Measurements from ENCODE around the gene CTBP2. TPM values are rescaled to one million over a fixed set of nuclear protein-coding genes. Genes with fewer than 3 reads are reported as not detected.
A peak's percentile ranks its signal among the peaks of the same experiment; 100 is the strongest.

Gene CTBP2
- total RNA-seq, 1 experiment from 2014 or later = 67.8 TPM

DNA sequence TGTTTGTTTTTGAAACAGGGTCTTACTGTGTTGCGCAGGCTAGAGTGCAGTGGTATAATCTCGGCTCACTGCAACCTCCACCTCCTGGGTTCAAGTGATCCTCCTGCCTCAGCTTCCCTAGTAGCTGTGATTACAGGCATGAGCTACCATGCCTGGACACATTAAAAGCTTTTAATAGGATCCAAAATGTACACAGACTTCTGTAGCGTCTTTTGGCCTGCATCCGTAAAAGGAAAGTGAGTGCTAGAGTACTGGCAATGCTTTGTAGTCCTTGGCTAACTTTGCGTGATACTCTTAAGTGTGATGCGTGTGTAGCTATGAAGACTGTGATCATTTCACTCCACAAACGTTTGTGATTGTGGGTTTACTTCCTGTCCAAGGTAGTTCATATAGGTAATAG is 205.1 kb downstream of the CTBP2 start:
- H3K36me3 ChIP-seq = no peaks in the 10 kb centered on the region
- no peaks in the 10 kb centered on the region for H3K27me3 ChIP-seq
- DNase-seq = no peak
- H3K4me3 ChIP-seq = no peak overlapping the region
- no peaks in the 10 kb centered on the region for H3K9me3 ChIP-seq (replicated peaks)
- H3K4me1 ChIP-seq = no peaks in the 10 kb centered on the region
- no peak overlapping the region for H3K27ac ChIP-seq

GRCh38 chr10:124953421-124953820 is 206.9 kb downstream of the CTBP2 start:
- H3K27ac ChIP-seq = no peak overlapping the region
- no peak for DNase-seq
- H3K27me3 ChIP-seq = no peaks in the 10 kb centered on the region
- no peaks in the 10 kb centered on the region for H3K36me3 ChIP-seq
- H3K4me1 ChIP-seq = no peaks in the 10 kb centered on the region
- no peaks in the 10 kb centered on the region for H3K9me3 ChIP-seq (replicated peaks)
- H3K4me3 ChIP-seq = no peak overlapping the region

DNA sequence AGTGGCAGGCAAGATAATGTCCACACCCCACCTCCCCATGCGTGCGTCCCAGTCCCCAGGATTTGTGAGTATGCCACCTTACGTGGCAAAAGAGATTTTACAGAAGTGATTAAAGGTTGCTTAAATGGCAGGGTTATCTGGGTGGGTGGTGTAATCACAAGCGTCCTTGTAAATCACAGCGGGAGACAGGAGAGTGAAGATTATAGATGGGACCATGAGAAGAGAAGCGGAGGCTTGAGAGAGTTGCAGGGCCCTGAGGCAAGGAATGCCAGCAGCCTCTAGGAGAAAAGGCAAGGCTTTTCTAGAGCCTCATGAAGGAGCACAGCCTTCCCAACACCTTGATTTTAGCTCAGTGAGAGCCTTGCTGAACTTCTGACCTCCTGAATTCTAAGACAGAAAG is 208.2 kb downstream of the CTBP2 start:
- H3K9me3 ChIP-seq (replicated peaks) = no peaks in the 10 kb centered on the region
- no peak overlapping the region for H3K27ac ChIP-seq
- no peak for DNase-seq
- H3K4me1 ChIP-seq = peaks cover 4% of the 10 kb centered on the region
- no peaks in the 10 kb centered on the region for H3K36me3 ChIP-seq
- no peaks in the 10 kb centered on the region for H3K27me3 ChIP-seq
- no peak overlapping the region for H3K4me3 ChIP-seq

DNA sequence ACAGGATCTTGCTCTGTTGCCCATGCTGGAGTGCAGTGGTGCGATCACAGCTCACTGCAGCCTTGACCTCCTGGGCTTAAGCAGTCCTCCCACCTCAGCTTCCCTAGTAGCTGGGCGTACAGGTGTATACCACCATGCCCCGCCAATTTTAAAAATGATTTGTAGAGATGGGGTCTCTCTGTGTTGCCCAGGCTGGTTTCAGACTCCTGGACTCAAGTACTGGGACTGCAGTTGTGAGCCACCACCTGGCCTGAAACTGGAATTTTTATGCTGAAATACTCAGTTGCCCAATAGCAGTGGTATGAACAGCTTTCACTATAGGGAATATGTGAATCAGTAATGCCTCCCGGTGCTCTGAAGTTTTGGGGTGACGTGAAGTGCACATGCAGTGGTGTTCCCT is 210.8 kb downstream of the CTBP2 start:
- H3K9me3 ChIP-seq (replicated peaks) = no peaks in the 10 kb centered on the region
- no peak overlapping the region for H3K27ac ChIP-seq
- no peaks in the 10 kb centered on the region for H3K36me3 ChIP-seq
- H3K4me3 ChIP-seq = no peak overlapping the region
- peaks cover 12% of the 10 kb centered on the region for H3K4me1 ChIP-seq
- no peak for DNase-seq
- no peaks in the 10 kb centered on the region for H3K27me3 ChIP-seq

DNA sequence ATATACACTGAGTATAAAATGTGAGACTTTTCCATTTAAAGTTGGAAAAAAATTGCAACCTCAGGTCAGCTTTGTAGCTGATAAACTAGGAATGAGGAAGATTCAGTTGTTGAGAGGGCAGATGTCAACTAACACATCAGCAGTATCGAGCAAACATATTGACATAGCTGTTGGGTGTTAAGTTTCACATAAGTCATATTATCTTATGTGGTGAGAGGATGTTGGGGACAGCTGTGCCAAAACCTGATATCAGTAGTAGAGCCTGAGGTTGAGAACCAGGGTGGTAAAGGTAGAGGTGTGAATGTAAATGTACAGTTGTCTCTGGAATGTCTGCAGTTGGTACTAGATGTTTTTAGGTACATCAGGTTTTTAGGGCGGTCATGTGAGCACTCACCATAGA is 213.4 kb downstream of the CTBP2 start:
- H3K9me3 ChIP-seq (replicated peaks) = no peaks in the 10 kb centered on the region

GRCh38 chr10:124944982-124945381 is 215.4 kb downstream of the CTBP2 start:
- H3K27ac ChIP-seq = no peak overlapping the region
- 0 out of 2 replicates have a peak, but pooled peaks cover 2% of the 10 kb centered on the region for H3K36me3 ChIP-seq
- H3K4me1 ChIP-seq = peaks cover 31% of the 10 kb centered on the region
- H3K27me3 ChIP-seq = no peaks in the 10 kb centered on the region
- DNase-seq = no peak
- no peak overlapping the region for H3K4me3 ChIP-seq
- H3K9me3 ChIP-seq (replicated peaks) = no peaks in the 10 kb centered on the region

More for the DNA sequence above, 213.4 kb downstream of the CTBP2 start:
- DNase-seq = peak; percentile 19 to 59
- Histone ChIP-seq H3K36me3 (0 out of 2 replicates have a peak, but pooled peaks cover 2% of the 10 kb centered on the region), H3K4me1 (peaks cover 28% of the 10 kb centered on the region), H3K4me3 (no peak overlapping the region), H3K27me3 (no peaks in the 10 kb centered on the region), H3K27ac (no peak overlapping the region)

GRCh38 chr10:124943301-124944092 is 216.9 kb downstream of the CTBP2 start:
- H3K9me3 ChIP-seq (replicated peaks) = no peaks in the 10 kb centered on the region
- no peak overlapping the region for H3K4me3 ChIP-seq
- H3K36me3 ChIP-seq = 0 out of 2 replicates have a peak, but pooled peaks cover 2% of the 10 kb centered on the region
- no peak overlapping the region for H3K27ac ChIP-seq
- H3K4me1 ChIP-seq = peaks cover 33% of the 10 kb centered on the region
- peak in 1 of 2 experiments; percentile 9 for DNase-seq
- no peaks in the 10 kb centered on the region for H3K27me3 ChIP-seq

- no peak overlapping the region for H3K27ac ChIP-seq
- H3K36me3 ChIP-seq = 0 out of 2 replicates have a peak, but pooled peaks cover 2% of the 10 kb centered on the region
- H3K4me1 ChIP-seq = peaks cover 33% of the 10 kb centered on the region
- H3K9me3 ChIP-seq (replicated peaks) = no peaks in the 10 kb centered on the region
- DNase-seq = no peak
- H3K4me3 ChIP-seq = no peak overlapping the region
- no peaks in the 10 kb centered on the region for H3K27me3 ChIP-seq
Observed at GRCh38 chr10:124942317-124943169, 217.8 kb downstream of the CTBP2 start.

- no peaks in the 10 kb centered on the region for H3K9me3 ChIP-seq (replicated peaks)
- H3K27me3 ChIP-seq = no peaks in the 10 kb centered on the region
- no peak for DNase-seq
- no peak within 1 kb of the TSS for H3K4me3 ChIP-seq
- H3K27ac ChIP-seq = no peak within 1 kb of the TSS
- H3K36me3 ChIP-seq = 0 out of 2 replicates have a peak, but pooled peaks cover 2% of the 10 kb centered on the region
- H3K4me1 ChIP-seq = peaks cover 26% of the 10 kb centered on the region
Observed at GRCh38 chr10:124941823-124942222, 218.5 kb downstream of the CTBP2 start, which contains the start of gene ZRANB1. Gene ZRANB1 (plus strand): TSS chr10:124942123. CDS start chr10:124942494, 371 bp downstream.

DNA sequence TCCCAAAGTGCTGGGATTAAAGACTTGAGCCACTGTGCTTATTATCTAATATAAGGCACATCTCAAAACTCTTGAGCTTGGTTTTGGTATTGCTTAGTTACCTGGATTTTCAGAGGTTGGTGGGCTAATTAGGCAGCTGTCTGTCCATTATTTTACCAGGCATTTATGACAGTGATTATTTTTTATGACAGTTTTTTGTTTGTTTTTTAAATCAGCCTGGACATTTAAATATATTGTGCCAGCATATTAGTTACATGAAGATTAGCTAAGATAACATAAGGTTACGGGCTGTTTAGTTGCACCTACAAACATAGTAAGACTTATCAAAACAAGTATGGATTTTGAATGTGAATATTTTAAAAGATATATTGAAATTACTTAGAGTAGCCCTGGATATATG is 221.1 kb downstream of the CTBP2 start:
- Histone ChIP-seq H3K27ac (no peak overlapping the region), H3K9me3 (replicated peaks) (no peaks in the 10 kb centered on the region), H3K36me3 (0 out of 2 replicates have a peak, but pooled peaks cover 2% of the 10 kb centered on the region), H3K4me3 (no peak overlapping the region), H3K4me1 (peaks cover 20% of the 10 kb centered on the region), H3K27me3 (no peaks in the 10 kb centered on the region)
- DNase-seq = no peak

DNA sequence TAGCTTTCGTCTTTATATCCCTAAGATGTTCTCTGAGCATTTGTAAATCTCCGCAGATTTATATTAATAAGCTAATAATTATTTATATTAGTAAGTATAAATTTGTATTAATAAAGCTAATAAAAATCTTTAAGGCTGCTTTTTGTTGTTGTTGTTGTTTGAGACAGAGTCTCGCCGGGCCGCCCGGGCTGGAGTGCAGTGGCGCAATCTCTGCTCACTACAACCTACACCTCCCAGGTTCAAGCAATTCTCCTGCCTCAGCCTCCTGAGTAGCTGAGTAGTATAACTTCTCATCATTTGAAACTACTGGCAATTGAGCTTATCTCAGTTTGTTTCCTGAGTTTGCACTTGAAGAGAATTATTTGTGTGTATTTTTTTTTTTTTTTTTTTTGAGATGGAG is 223.6 kb downstream of the CTBP2 start:
- Histone ChIP-seq H3K4me3 (no peak overlapping the region), H3K27ac (no peak overlapping the region), H3K9me3 (replicated peaks) (peaks cover 2% of the 10 kb centered on the region), H3K4me1 (peaks cover 3% of the 10 kb centered on the region; the same call in 1 of the 2 replicates), H3K36me3 (no peaks in the 10 kb centered on the region), H3K27me3 (no peaks in the 10 kb centered on the region)
- no peak for DNase-seq

- peaks cover 3% of the 10 kb centered on the region for H3K9me3 ChIP-seq (replicated peaks)
- no peaks in the 10 kb centered on the region for H3K27me3 ChIP-seq
- DNase-seq = no peak
- H3K27ac ChIP-seq = no peak overlapping the region
- 0 out of 2 replicates have a peak, but pooled peaks cover 2% of the 10 kb centered on the region for H3K4me1 ChIP-seq
- H3K4me3 ChIP-seq = no peak overlapping the region
- no peaks in the 10 kb centered on the region for H3K36me3 ChIP-seq
Observed at GRCh38 chr10:124935946-124936345, 224.4 kb downstream of the CTBP2 start.

Measured in SJCRH30 (cell line).